ENCODE results near the gene LRRC25. TPM values are rescaled to one million over a fixed set of nuclear protein-coding genes. Genes with fewer than 3 reads are reported as not detected.

LRRC25 gene
- total and polyA plus RNA-seq, 5 donors: 1.5 to 4.3 (median 3.6) TPM

GRCh38 chr19:18423258-18424020 is 26.0 kb upstream of the LRRC25 start:
- ATAC-seq (no peak), DNase-seq (peak in 2 of 3 donors; percentile 58 to 60)
- 76% methylated on average over 21 of the region's 21 CpGs for WGBS
- Histone ChIP-seq H3K27me3 (ENCODE audit: control insufficient read depth, insufficient read depth) (no peaks in the 10 kb centered on the region), H3K27ac (ENCODE audit: low read length) (no peak overlapping the region), H3K9me3 (ENCODE audit: control insufficient read depth, low read length) (no peaks in the 10 kb centered on the region), H3K4me1 (ENCODE audit: control insufficient read depth, insufficient read depth, low read length) (peaks cover 18% of the 10 kb centered on the region), H3K4me3 (ENCODE audit: low read length) (no peak overlapping the region)
- intact Hi-C loops (cut with DNase I): no loop called here

- no peaks in the 10 kb centered on the region for H3K9me3 ChIP-seq (ENCODE audit: control insufficient read depth, low read length)
- peak in 2 of 3 donors; percentile 40 to 44 for DNase-seq
- intact Hi-C loops (cut with DNase I): no loop called here
- no peak for ATAC-seq
- WGBS: 68% methylated on average over 14 of the region's 14 CpGs
- no peak overlapping the region for H3K27ac ChIP-seq (ENCODE audit: low read length)
- H3K4me1 ChIP-seq (ENCODE audit: control insufficient read depth, insufficient read depth, low read length): peaks cover 21% of the 10 kb centered on the region
- no peak overlapping the region for H3K4me3 ChIP-seq (ENCODE audit: low read length)
- no peaks in the 10 kb centered on the region for H3K27me3 ChIP-seq (ENCODE audit: control insufficient read depth, insufficient read depth)
Observed at GRCh38 chr19:18422530-18423191, 25.2 kb upstream of the LRRC25 start.

DNA sequence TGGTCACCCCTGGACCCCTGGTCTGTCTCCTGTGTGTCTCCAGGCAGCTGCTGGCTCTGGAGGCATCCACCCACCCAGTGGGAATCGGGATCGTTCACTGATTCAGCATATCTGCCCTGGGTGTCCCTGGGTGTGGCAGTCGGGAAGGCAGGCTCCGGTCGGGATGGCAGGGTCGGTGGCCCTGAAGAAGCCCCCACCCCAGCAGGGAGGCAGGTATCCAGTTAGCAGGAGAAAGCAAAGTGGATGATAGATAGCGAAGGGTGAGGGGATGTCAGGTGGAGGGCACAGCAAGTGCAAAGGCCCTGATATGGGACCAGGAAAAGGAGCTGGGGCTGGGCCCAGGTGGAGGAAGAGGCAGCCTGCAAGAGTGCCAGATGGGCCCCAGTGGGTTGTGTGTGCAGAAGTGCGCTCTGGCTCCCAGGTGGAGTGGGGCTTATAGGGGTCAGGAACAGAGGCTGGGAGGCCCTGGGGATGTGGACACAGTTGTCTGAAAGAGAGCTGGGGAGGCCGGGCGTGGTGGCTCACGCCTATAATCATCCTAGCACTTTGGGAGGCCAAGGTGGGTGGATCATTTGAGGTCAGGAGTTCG is 24.0 kb upstream of the LRRC25 start:
- no peak overlapping the region for H3K4me3 ChIP-seq (ENCODE audit: low read length)
- 75% methylated on average over 12 of the region's 12 CpGs for WGBS
- H3K27ac ChIP-seq (ENCODE audit: low read length): no peak overlapping the region
- H3K27me3 ChIP-seq (ENCODE audit: control insufficient read depth, insufficient read depth): no peaks in the 10 kb centered on the region
- no peak for ATAC-seq
- H3K4me1 ChIP-seq (ENCODE audit: control insufficient read depth, insufficient read depth, low read length): peaks cover 17% of the 10 kb centered on the region
- H3K9me3 ChIP-seq (ENCODE audit: control insufficient read depth, low read length): no peaks in the 10 kb centered on the region
- intact Hi-C loops (cut with DNase I): no loop called here
- DNase-seq: peak in 2 of 3 donors; percentile 55 to 60

- peaks cover 14% of the 10 kb centered on the region for H3K4me1 ChIP-seq (ENCODE audit: control insufficient read depth, insufficient read depth, low read length)
- DNase-seq (peak in 2 of 3 donors; percentile 58 to 59), ATAC-seq (no peak)
- no peak overlapping the region for H3K4me3 ChIP-seq (ENCODE audit: low read length)
- no peak overlapping the region for H3K27ac ChIP-seq (ENCODE audit: low read length)
- 31% methylated on average over 2 of the region's 2 CpGs for WGBS
- no peaks in the 10 kb centered on the region for H3K27me3 ChIP-seq (ENCODE audit: control insufficient read depth, insufficient read depth)
- H3K9me3 ChIP-seq (ENCODE audit: control insufficient read depth, low read length): no peaks in the 10 kb centered on the region
- intact Hi-C loops (cut with DNase I): no loop called here
Observed at GRCh38 chr19:18420930-18421329, 23.5 kb upstream of the LRRC25 start.

GRCh38 chr19:18419699-18420460 is 22.5 kb upstream of the LRRC25 start:
- Histone ChIP-seq H3K4me1 (ENCODE audit: control insufficient read depth, insufficient read depth, low read length) (peaks cover 8% of the 10 kb centered on the region), H3K9me3 (ENCODE audit: control insufficient read depth, low read length) (no peaks in the 10 kb centered on the region), H3K27me3 (ENCODE audit: control insufficient read depth, insufficient read depth) (no peaks in the 10 kb centered on the region), H3K4me3 (ENCODE audit: low read length) (peak overlapping the region; percentile 69), H3K27ac (ENCODE audit: low read length) (peak overlapping the region; percentile 62)
- intact Hi-C loops (cut with DNase I): loop anchor here in 2 of 4 donors (10.0 kb wide), 2 partner anchors 145 to 215 kb away; partner anchors contain the start of genes RAB3A (in 2 of the 2) and IQCN (in 1 of the 2)
- 1% methylated on average over 97 of the region's 97 CpGs for WGBS
- peak in 2 of 3 donors; percentile 80 to 82 for DNase-seq
- no peak for ATAC-seq

GRCh38 chr19:18419195-18419698 is 21.8 kb upstream of the LRRC25 start, which contains the start of gene SSBP4:
Gene SSBP4 (plus strand): TSS chr19:18419398. CDS start chr19:18419649, 251 bp downstream.
- peak; percentile 77 to 93 (median 93) for DNase-seq
- H3K27me3 ChIP-seq (ENCODE audit: control insufficient read depth, insufficient read depth): no peaks in the 10 kb centered on the region
- peak within 1 kb of the TSS; percentile 62 for H3K27ac ChIP-seq (ENCODE audit: low read length)
- intact Hi-C loops (cut with DNase I): loop anchor here in 2 of 4 donors (10.0 kb wide), 2 partner anchors 144 to 214 kb away; partner anchors contain the start of genes RAB3A (in 2 of the 2) and IQCN (in 1 of the 2)
- WGBS: under 1% methylated on average over 78 of the region's 80 CpGs
- H3K4me3 ChIP-seq (ENCODE audit: low read length): peak within 1 kb of the TSS; percentile 69
- H3K9me3 ChIP-seq (ENCODE audit: control insufficient read depth, low read length): no peaks in the 10 kb centered on the region
- ATAC-seq: peak in 1 of 2 donors; percentile 5
- peaks cover 12% of the 10 kb centered on the region for H3K4me1 ChIP-seq (ENCODE audit: control insufficient read depth, insufficient read depth, low read length)

DNA sequence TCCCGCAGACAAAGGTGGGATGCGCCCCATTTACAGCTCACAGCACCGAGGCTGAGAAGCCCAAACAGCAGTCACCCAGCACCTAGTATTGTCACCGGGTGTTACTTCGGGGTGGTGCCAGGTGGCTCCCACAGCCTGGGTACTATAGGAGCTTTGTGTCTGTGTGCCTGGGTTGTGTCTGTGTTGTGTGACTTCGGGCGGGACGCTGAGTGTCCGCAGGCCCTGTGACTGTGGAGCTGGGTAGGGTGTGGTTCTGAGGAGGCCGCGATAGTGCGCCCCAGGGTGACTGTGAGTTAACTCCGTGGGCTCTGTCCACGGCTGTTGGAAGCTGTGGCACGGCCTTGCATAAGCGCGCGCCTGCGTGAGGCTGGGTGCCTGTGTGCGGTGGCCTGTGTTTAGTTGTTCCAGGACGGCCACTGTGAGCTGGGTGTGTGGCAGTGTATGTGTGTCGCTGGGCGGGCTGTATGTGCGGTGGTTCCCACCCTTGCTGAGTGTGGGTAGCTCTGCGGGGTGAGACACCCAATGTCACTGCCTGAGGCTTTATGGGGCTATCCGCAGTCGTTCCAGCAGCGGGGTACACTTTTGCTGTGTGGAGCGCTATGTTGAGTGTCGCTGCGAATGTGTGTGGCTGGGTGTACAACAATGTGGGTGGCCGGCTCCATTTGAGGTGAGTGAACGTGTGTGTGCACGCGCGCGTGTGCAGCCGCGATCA is 21.2 kb upstream of the LRRC25 start:
- H3K4me1 ChIP-seq (ENCODE audit: control insufficient read depth, insufficient read depth, low read length): peaks cover 11% of the 10 kb centered on the region
- H3K9me3 ChIP-seq (ENCODE audit: control insufficient read depth, low read length): no peaks in the 10 kb centered on the region
- H3K4me3 ChIP-seq (ENCODE audit: low read length): peak overlapping the region; percentile 69
- intact Hi-C loops (cut with DNase I): loop anchor here in 2 of 4 donors (10.0 kb wide), 2 partner anchors 144 to 214 kb away; partner anchors contain the start of genes RAB3A (in 2 of the 2) and IQCN (in 1 of the 2)
- no peaks in the 10 kb centered on the region for H3K27me3 ChIP-seq (ENCODE audit: control insufficient read depth, insufficient read depth)
- DNase-seq (peak; percentile 64 to 86 (median 84)), ATAC-seq (peak; percentile 0)
- WGBS: 17% methylated on average over 39 of the region's 39 CpGs
- peak overlapping the region; percentile 62 for H3K27ac ChIP-seq (ENCODE audit: low read length)

GRCh38 chr19:18418029-18418482 is 20.6 kb upstream of the LRRC25 start:
- ATAC-seq (no peak), DNase-seq (peak in 2 of 3 donors; percentile 44 to 86)
- Histone ChIP-seq H3K4me1 (ENCODE audit: control insufficient read depth, insufficient read depth, low read length) (peaks cover 7% of the 10 kb centered on the region), H3K27me3 (ENCODE audit: control insufficient read depth, insufficient read depth) (no peaks in the 10 kb centered on the region), H3K27ac (ENCODE audit: low read length) (peak overlapping the region; percentile 62), H3K4me3 (ENCODE audit: low read length) (no peak overlapping the region), H3K9me3 (ENCODE audit: control insufficient read depth, low read length) (no peaks in the 10 kb centered on the region)
- intact Hi-C loops (cut with DNase I): loop anchor here in 2 of 4 donors (10.0 kb wide), 2 partner anchors 143 to 213 kb away; partner anchors contain the start of genes RAB3A (in 2 of the 2) and IQCN (in 1 of the 2)
- WGBS: 10% methylated on average over 30 of the region's 30 CpGs

GRCh38 chr19:18417250-18418028 is 20.0 kb upstream of the LRRC25 start:
- intact Hi-C loops (cut with DNase I): loop anchor here in 2 of 4 donors (10.0 kb wide), 2 partner anchors 143 to 213 kb away; partner anchors contain the start of genes RAB3A (in 2 of the 2) and IQCN (in 1 of the 2)
- Histone ChIP-seq H3K27ac (ENCODE audit: low read length) (peak overlapping the region; percentile 98), H3K27me3 (ENCODE audit: control insufficient read depth, insufficient read depth) (no peaks in the 10 kb centered on the region), H3K4me1 (ENCODE audit: control insufficient read depth, insufficient read depth, low read length) (peaks cover 7% of the 10 kb centered on the region), H3K4me3 (ENCODE audit: low read length) (peak overlapping the region; percentile 12), H3K9me3 (ENCODE audit: control insufficient read depth, low read length) (no peaks in the 10 kb centered on the region)
- DNase-seq (peak; percentile 91 to 97 (median 95)), ATAC-seq (peak; percentile 70 to 73)
- WGBS: under 1% methylated on average over 53 of the region's 53 CpGs
